ENCODE data around the gene TSGA10IP.

TSGA10IP gene

DNA sequence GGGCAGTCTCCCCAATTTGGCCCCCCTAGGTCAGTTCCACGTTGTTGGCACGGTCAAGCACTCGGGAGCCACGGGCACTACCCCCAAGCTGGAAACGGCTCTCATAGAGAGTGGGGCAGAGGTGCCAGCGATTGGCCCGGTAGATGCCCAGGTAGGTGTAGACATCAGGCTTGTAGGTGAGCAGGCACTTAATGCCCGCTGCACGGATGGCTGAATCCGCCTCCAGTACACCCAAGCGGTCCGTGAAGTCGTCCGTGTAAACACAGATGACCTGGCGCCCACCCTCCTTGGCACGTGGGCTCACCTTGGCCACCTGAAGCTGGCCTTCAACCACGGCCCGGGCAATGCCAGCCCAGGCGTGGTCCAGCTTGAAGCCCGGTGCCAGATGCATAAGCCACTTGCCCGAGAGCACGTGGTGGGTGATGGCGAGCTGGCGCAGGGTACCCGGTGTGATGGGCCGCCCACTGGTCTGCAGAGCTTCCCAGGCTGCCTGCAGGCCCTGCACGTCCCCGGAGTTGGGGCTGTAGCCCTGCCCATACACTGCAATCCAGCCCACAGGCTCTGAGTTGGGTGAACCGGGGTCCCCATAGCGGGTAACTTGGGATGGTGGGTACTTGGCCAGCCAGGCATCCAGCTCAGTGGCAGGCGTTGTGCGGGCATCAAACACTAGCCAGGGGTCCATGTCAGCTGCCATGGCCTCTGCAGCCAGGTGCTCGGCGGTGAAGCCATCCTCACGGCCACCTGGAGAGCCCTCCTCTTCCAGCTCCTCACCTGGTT is 27.7 kb upstream of the TSGA10IP start:
- in situ Hi-C loops (cut with MboI; ENCODE audit: low sequenced_read_pairs), result no loop called here

DNA sequence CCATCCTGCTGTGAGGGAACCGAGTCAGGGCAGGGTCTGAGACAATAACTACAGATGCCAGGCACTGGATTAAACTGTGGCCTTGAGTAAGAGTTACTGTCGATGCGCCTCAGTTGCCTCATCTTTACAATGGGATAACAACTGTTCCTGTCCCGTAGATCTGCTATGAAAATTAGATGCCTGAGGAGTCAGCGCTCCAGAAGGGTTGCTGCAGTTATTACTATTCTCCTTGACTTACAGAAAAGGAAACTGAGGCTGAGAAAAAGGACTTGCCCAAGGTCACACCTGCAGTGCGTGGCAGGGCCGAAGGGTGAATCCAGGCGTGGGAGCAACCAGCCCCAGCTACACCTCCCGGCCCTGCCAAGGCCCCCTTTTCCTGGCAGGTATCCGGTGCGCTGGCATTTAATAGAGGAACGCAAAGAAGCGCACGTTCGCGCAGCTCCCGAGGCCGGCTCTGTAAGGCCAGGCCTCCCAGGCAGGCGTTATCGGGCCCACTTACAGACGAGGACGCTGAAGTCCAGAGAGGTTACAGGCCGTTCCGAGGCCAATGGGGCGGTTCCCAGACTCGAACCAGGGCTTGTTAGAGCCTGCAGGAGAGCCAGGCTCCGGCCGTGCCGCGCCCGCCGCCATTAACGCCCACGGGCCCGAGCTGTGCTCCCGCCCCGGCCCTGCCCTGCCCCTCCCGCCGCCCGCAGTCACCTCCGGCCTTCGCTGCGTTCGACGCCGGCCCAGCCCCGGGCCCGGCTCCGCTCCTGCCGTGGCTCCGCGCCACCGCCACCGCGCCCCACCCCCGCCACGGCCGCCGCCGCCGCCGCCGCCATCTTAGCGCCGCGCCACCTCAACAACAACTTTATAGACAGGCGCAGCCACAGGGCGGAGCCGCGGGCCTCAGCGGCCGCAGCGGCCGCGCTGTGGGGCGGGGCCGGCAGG is 26.8 kb upstream of the TSGA10IP start, which contains the start of gene C11orf68:
TSS of gene C11orf68 (minus strand) at position 852 of the 930 bp plus-strand sequence. CDS start at position 821, 31 bp downstream.
- in situ Hi-C loops (cut with MboI; ENCODE audit: low sequenced_read_pairs), result no loop called here

DNA sequence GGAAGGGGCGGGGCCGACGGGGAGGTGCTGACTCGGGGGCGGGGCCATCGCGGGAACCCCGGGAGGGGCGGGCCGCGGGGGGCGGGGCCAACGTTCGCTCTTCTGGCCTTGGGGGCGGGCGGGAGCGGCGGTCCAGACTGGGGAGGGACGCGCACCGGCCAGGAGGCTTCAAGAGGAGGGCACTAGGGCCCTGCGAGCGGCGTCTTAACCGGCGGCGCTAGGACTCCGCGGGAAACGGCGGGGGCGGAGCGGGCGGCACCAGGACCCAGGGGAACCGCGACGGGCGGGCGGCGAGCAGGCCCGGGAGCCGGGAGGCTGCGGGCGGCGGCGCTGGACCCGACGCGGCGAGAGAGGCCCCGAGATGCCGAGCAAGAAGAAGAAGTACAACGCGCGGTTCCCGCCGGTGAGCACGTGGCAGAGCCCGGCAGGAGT is 26.1 kb upstream of the TSGA10IP start, which contains the start of gene DRAP1:
TSS of gene DRAP1 (plus strand) at position 286 of the 432 bp plus-strand sequence. CDS start at position 362, 76 bp downstream.
- in situ Hi-C loops (cut with MboI; ENCODE audit: low sequenced_read_pairs), result no loop called here

DNA sequence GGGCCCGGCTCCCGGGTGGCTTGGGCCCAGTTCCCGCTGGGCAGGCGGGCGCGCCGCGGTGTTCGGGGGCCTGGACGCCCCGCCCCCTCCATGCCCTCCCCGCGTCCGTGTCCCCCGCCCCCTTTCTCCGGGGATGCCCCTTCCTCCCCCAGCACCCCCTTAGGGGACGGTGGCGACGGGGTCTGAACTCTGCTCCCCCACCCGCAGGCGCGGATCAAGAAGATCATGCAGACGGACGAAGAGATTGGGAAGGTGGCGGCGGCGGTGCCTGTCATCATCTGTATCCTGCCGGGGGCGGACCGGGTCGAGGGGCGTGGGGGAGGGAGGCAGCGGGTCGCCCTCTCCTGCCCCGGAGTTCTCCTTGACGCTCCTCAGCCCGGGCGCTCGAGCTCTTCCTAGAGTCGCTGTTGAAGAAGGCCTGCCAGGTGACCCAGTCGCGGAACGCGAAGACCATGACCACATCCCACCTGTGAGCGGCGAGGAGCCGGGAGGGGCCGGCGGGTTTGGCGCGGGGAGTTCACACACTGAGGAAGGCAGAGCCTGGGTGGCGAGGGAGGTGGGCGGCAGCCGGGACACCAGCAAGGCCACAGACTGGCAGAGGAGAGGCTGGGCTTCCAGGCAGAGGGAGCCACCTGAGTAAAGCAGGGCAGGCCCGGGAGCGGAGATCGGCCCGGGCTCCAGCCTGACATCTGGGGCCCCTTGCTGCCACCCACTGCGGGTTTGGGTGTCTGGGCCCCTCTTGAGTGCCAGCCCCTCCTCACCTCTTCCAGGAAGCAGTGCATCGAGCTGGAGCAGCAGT is 25.5 kb upstream of the TSGA10IP start:
- in situ Hi-C loops (cut with MboI; ENCODE audit: low sequenced_read_pairs), result no loop called here

DNA sequence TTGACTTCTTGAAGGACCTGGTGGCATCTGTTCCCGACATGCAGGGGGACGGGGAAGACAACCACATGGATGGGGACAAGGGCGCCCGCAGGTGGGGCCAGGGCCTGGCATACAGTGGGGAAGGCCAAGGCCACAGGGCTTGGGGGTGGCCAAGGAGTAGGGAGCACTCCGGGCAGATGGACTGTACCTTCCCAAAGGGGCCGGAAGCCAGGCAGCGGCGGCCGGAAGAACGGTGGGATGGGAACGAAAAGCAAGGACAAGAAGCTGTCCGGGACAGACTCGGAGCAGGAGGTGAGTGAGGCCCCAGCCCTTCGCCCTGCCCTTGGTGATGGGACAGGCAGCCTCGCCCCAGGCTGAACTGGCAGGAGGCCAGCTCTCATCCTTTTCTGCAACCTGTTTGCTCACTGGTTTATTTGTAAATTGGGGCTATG is 24.9 kb upstream of the TSGA10IP start:
- in situ Hi-C loops (cut with MboI; ENCODE audit: low sequenced_read_pairs), result no loop called here

DNA sequence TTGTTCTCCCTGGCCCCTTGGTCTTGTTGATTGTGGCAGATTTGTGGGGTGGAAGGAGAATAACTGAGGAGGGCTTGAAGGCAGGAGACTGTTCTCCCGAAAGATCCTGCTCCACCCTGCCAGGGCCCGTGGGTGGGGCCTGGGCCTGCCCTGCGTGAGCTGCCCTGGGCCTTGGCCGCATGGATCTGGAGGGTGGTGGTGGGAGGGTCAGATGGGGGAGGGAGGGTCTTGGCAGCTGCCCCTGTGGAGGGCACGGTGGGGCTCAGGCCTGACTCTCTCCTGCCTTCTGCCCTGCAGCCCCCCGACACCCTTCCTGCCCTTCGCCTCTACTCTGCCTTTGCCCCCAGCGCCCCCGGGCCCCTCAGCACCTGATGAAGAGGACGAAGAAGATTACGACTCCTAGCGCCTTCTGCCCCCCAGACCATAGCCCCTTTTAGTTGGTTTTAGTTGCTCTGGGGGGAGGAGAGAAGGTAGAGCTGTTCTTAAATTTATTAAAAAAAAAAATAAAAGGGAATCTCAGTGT is 24.2 kb upstream of the TSGA10IP start:
- in situ Hi-C loops (cut with MboI; ENCODE audit: low sequenced_read_pairs), result no loop called here

DNA sequence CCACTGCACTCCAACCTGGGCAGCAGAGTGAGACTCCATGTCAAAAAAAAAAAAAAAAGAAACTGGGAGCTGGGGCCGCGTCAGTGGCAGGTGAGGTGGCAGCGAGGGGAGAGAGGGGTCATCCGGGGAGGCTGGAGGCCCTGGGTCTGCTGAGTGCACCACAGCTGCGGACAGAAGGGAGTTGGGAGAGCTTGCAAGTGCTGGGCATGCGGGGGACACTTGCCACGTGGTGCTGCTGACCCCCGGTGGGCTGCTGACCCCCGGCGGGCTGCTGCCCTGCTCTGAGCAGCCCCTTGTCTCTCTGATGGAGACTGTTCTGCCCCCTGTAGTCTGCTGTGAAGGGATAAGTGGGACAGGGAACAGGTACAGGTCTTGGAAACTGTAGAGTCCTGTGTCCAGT is 23.4 kb upstream of the TSGA10IP start:
- in situ Hi-C loops (cut with MboI; ENCODE audit: low sequenced_read_pairs), result no loop called here

DNA sequence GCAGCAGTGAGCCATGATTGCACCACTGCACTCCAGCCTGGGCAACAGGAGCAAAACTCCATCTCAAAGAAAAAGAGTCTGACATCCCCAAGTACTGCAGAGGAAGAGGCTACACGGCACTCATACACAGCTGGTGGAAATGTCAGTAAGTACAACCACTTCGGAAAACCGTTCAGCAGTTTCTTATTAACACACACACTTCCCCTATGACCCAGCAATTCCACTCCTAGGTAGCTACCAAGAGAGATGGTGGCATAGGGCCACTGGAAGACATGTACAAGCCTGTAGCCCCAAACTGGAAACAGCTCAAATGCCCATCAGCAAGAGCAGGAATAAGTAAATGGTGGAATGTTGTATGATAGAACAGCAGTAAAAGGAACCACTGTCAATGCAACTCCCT is 22.7 kb upstream of the TSGA10IP start:
- in situ Hi-C loops (cut with MboI; ENCODE audit: low sequenced_read_pairs), result no loop called here

DNA sequence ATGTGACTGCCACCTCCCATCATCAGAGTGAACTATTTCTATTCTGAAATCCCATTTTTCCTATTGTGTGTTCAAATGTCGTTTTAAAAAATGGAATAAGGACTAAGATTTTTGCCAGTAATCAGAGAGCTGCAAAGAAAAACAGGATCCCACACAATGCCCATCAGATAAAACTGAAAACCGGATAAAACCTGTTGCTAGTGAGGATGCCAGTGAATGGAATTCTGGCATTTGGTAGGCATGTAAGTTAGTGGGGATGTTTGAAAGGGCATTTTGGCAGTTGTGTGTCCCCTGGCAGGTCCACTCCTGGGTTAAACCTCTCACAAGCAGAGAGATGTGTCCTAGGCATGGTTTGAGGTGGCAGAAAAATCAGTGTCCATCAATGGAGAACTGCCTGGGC is 19.9 kb upstream of the TSGA10IP start:
- in situ Hi-C loops (cut with MboI; ENCODE audit: low sequenced_read_pairs), result no loop called here

DNA sequence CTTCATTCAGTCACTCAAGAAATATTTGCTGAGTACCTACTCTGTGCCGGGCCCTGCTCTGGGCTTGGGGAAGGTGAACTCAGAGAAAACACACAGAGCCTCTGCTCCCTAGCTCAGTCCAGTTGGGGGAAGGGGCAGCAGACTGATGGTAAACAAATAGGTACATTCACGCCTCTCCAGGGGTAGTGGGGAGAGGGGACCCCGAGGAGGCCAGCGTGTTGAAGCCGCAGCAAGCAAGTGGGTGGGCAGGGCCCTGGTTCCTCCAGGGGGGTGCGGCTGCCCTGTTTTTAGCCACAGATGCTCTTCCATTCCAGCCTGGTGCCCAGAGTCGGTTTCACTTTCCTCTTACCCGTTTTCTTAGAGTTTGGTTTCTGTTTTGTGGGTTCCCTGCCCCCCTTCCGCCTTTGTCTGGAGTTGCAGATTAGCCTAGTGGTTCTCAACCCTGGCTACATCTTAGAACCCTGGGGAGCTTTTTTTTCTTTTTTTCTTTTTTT is 17.3 kb upstream of the TSGA10IP start:
- in situ Hi-C loops (cut with MboI; ENCODE audit: low sequenced_read_pairs), result no loop called here

DNA sequence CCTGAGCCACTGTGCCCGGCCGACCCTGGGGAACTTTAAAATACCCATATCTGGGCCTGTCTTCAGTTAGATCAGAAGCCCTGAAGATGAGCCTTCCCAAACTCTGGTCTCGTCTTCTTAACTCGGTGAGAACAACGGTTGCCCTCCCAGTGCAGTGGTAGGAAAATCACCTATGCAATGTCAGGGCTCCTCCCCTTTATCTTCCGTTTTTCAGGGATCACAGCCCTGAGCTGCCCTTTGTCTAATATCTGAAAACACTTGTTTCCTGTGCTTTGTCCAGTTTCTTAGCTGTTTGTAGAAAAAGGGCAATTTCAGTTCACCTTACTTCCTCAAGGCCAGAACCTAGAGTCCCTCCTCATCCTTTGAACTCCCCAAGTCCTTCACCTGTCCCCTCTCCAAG is 16.6 kb upstream of the TSGA10IP start:
- in situ Hi-C loops (cut with MboI; ENCODE audit: low sequenced_read_pairs), result no loop called here

DNA sequence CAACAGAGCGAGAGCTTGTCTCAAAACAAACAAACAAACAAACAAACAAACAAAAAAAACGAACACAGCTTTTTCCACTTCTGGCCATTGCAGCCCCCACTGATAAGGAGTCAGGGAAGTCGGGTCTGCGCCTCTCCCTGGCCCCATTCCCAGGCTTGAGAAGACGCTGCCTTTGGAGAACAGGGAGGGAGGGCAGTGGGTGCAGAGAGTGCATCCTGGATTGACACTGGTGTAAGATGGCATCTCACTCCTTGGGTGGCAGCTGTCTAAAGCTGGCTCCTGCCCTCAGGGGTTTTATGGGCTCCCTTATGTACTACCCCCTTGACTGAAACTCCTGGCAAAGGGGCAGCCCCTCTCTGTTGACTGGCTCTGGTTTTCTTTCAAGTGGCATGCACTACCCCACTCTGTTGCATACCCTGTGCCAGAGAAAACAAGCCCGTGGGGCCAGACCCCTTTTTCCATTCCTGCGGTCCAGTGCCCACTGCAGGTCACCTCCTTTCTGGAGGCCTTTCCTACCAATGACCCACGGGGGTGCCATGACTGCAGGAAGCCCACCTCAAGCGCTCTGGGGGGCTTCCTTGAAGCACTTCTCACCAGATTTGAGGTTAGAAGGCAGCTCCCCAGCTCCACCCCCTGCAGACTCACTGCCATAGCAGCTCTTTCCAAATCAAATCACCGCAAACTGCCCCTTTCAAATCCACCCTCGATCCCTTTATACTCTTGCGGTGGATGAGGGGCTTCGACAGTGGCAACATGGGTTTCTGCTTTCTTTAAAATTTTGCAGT is 13.3 kb upstream of the TSGA10IP start:
- in situ Hi-C loops (cut with MboI; ENCODE audit: low sequenced_read_pairs), result no loop called here

DNA sequence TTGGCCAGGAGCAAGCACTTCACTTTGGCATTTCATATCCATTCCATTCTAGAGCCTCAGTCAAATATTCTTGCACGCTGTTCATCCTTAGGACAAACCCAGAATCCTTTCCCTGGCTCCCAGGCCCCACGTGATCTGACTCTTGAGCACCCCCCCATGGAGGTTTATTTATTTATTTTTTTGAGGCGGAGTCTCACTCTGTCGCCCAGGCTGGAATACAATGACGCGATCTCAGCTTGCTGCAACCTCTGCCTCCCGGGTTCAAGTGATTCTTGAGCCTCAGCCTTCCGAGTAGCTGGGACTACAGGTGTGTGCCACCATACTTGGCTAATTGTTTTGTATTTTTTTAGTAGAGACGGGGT is 12.7 kb upstream of the TSGA10IP start:
- in situ Hi-C loops (cut with MboI; ENCODE audit: low sequenced_read_pairs), result no loop called here

DNA sequence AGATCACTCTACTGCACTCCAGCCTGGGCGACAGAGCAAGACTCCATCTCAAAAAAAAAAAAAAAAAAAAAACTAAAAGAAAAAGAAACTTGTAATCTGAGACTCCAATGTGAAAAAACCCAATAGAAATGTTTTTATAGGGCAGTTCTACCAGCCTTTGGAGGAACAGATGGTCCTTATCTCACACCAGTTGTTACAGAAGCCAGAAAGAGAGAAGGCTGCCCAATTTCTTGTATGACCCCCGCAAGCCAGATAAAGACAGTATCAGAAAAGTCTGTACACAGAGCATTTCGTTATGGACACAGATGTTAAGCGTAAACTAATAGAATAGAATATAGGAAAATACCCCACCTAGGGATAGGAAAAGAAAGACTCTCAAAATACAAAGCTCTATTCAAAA is 11.3 kb upstream of the TSGA10IP start:
- in situ Hi-C loops (cut with MboI; ENCODE audit: low sequenced_read_pairs), result no loop called here

DNA sequence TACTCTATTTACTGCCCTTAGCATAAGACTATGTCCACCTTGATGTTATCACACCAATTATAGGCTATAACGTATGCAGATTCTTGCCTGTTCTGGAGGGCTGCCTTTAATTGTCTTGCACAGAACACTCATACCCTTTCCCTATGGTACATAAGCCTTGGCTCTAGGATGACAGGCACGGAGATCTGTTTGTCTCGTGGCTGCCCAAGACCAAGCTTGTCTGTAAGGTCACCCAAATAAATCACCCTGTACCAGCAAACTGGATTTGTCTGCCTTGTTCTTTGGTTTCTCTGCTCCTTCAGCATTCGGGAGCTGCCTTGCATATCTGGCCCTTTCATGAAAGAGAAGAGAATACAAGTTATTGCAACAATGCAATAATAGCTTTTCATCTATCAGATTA is 7.5 kb upstream of the TSGA10IP start:
- in situ Hi-C loops (cut with MboI; ENCODE audit: low sequenced_read_pairs), result no loop called here

DNA sequence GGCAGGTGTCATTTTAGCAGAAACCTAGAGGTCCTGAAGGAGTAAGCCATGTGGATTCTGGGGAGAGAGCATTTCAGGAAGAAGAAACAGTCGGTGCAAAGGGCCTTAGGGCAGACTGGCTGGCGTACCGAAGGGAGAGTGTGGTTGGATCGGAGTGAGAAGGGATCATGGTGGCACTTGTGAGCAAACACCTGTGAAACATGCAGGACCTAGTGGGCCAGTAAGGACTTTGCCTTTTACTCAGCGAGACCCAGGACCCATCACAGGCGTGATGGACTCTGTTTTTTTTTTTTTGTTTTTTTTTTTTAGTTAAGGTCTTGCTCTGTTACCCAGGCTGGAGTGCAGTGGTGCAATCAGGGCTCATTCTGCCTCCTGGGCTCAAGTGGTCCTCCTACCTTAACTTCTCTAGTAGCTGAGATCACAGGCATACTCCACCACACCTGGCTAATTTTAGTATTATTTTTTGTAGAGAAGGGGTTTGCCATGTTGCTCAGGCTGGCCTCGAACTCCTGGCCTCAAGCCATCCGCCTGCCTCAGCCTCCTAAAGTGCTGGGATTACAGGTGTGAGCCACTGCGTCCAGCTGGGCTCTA is 3.5 kb upstream of the TSGA10IP start:
- in situ Hi-C loops (cut with MboI; ENCODE audit: low sequenced_read_pairs), result no loop called here

DNA sequence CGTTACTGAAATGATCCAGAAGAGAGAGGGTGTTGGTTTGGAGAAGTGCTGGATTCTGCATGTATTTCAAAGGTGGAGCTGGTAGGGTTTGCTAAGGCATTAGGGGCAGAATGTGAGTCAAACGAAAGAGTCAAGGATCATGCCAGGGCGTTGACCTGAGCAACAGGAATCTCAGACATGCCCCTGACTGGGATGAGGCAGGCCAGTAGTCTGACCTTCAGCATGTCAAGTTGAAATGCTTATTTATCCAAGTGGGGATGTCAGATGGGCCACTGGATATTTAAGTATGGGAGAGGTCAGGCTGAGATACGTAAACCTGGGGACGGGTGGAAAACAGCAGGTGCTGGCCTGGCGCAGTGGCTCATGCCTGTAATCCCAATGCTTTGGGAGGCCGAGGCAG is 2.7 kb upstream of the TSGA10IP start:
- in situ Hi-C loops (cut with MboI; ENCODE audit: low sequenced_read_pairs), result no loop called here

DNA sequence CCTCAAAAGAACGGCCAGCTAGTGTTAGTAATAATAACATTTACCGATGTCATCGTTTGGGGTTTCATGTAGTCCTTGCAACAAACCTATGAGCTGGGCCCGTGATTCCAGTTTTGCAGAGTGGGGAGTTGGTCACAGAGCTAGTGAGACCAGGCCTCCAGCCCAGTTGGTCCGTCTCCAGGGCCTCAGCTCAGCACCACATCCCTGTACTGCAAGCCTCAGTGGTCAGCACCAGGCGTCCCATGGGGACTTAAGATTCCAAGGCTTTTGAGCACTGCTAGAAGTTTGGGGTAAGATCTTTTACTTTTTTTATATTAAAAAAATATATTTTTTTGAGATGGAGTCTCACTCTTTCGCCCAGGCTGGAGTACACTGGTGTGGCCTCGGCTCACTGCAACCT is 1.1 kb upstream of the TSGA10IP start:
- in situ Hi-C loops (cut with MboI; ENCODE audit: low sequenced_read_pairs), result no loop called here

DNA sequence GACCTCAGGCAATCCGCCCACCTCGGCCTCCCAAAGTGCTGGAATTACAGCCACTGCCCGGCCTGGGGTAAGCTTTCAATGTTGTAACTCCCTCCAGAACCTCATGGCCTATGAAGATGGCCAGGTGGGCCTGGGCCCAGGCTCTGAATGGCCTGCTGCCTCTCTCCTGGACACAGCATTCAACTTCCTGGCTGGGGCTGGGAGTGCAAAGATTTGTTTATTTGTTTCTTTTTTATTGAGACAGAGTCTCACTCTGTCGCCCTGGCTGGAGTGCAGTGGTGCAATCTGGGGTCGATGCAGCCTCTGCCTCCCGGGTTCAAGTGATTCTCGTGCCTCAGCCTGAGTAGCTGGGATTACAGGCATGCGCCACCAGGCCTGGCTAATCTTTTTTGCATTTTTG is 513 bp upstream of the TSGA10IP start:
- in situ Hi-C loops (cut with MboI; ENCODE audit: low sequenced_read_pairs), result no loop called here
